Hypothalamus (tissue), 51 donors: ENCODE data around the gene TBC1D32.
"Not testable (repeated sequence)": the region's sequence is repeated elsewhere in the genome, so short reads cannot be mapped to it uniquely, and the experiment has no call there.

Source experiments
- DNase-seq, 51 donors: peaks; one replicate each; lab custom pipeline; 2025; lab: John Stamatoyannopoulos, UW

The TBC1D32 gene

GRCh38 chr6:121223930-121224329 is 110.3 kb downstream of the TBC1D32 start:
- no peak for DNase-seq

DNA sequence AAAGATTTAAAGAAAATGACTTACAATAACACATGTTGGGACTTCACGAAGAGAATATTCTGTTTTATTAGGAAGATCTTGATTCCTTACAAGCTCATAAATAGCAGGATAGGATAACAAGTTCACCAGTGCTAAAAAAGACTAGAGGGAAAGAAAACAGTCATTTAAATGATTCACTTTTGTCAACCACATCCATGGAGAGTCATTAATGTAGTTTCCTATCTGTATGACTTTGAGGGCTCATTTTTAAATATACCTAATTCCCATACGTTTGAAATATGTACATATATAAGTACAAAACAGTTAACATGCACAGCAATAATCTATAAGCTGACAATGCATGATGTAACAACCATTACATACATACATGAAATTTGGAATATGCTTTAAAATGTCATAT is 111.1 kb downstream of the TBC1D32 start:
- no peak for DNase-seq

- DNase-seq = peak in 1 of 51 donors; percentile 2
Measured at GRCh38 chr6:121222656-121223055, 111.6 kb downstream of the TBC1D32 start.

GRCh38 chr6:121216928-121217327 is 117.4 kb downstream of the TBC1D32 start:
- DNase-seq = no peak

GRCh38 chr6:121213341-121213740 is 120.9 kb downstream of the TBC1D32 start:
- DNase-seq = not testable (repeated sequence)

DNA sequence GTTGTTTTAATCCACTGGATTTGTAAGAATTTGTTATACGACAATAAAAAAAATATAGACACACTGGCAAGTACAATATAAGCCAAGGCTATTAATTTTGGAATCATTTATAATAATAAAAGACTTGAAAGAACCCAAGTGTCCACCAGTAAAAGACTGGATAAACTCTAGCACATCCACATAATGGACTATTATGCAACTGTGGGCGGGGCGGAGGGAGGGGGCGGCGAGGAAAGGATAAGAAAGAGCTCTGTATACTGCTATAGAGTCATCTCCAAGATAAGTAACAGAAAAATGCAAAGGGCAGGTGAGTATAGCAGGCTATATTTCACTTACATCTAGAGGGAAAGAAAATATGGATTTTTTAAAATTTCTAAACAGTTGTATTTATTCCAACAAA is 123.3 kb downstream of the TBC1D32 start:
- DNase-seq = peak in 13 of 51 donors; percentile 2 to 42 (median 15)

DNA sequence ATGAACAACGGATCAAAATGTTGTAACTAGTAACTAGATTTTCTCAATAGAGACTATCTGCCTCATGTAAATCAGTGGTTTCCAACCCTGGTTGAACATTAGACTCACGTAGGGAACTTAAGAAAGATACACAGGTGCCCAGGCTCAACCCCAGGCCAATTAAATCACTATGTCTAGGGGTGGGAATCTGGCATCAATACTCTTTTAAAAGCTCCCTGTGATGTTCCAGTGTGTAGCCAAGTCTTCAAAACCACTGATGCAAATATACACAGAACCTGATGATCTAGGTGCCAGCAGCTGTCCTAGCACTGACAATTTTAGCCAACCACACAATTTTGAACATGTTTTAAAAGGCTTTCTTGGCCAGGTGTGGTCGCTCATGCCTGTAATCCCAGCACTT is 128.7 kb downstream of the TBC1D32 start:
- DNase-seq = no peak

DNA sequence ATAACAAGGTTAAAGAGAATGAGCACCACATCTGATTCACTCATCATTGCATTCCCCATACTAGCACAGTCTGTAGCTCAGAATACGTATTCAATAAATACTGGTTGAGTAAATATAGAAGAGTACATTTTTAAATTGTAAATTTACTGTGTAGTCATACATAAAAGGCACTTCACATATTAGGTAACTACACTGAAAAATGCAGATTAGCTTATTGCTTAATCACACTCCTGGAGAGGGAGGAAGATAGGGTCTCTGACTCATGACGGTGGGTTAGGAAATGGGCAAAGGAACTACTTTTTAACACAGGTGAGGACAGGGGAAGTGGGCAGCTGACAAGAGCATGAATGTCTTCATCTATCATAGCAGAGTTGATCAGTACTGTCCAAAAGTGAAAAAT is 133.2 kb downstream of the TBC1D32 start:
- no peak for DNase-seq

DNA sequence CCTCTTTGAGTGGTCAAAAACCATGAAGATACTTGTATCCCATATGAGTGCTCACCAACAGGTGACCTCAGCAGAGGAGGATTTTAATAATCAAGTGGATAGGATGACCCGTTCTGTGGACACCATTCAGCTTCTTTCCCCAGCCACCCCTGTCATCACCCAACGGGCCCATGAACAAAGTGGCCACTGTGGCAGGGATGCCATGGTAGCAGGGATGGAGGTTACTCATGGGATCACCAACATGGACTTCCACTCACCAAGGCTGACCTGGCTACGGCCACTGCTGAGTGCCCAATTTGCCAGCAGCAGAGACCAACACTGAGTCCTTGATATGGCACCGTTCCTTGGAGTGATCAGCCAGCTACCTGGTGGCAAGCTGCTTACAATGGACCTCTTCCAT is 138.2 kb downstream of the TBC1D32 start:
- not testable (repeated sequence) for DNase-seq

DNA sequence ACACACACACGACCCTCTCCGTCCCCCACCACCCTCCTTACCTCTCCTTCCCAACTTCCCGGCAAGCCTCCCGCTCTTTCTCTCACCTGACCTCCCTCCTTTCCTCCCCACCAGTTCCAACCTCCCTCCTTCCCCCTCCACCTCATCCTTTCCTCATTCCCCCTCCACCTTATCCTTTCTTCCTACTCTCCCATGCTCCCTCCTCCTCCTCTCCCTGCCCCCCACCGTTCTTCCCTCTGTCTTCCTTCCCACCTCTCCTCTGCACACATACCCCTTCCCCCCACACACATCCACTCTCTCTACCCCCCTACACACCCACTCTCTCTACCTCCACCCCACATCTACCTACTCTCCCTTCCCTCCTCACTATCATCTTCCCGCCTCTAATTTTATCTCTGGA is 144.2 kb downstream of the TBC1D32 start:
- no peak for DNase-seq

GRCh38 chr6:121188356-121188755 is 145.9 kb downstream of the TBC1D32 start:
- DNase-seq = no peak

DNA sequence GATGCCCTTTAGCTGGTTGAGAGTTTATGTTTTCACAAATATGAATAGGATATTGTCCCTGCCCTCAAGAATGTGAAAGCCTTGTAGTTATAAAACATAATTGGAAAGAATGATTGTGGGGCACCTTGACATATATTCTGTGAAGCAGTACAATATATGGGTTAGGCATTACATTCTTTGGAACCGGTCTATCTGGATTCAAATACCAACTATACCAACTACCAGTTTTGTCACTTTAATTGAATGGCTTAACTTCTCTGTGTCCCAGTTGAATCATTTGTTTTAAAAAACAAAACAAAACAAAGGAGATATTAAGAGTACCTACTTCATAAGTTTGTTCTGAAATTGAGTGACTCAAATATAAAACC is 146.5 kb downstream of the TBC1D32 start:
- no peak for DNase-seq

DNA sequence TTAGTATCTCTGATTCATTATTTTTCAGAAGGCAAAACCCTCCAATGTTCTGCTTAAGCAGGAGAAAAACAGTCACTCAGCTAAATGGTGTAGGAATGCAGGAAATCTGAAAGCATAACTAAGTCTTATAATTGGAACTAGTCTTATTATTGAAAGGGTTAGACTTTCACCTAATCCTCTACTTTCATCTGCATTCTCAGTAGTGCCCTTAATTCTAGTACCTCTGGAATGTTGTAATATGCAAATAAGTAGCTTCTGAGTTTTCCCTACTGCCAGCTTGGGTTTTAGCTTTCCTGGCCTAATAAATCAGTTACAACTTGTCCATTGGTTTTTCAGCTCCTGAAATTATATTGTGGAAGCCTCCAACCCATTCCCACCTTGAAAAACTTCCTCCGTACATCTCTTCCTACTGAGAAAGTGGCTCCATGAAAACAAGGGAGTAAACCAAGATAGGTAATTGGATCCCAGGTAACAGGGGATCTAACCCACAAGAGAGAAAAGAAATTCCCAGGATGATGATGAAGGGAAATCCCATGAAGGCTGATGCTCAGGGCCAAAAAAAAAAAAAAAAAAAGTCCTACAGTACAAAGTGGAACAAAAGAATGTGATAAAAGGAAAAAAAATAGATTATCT is 147.0 kb downstream of the TBC1D32 start:
- DNase-seq = no peak

DNA sequence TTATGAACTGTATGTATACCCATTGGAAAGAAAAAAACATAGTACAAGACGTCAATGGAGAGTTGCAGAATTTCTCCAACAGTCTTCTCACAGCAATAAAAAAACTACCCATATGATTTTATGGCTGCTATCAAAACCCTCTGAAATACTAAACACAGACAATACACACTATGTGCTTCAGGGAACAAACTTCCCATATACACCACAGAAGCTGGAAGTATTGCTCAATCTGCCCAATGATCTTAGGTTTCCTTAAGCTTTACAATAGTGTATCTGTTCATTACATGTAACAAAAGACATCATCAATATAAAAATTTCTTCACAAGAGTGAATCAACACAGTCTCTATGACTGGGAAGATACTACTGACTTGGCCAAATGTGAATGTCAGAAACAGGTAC is 150.5 kb downstream of the TBC1D32 start:
- DNase-seq = no peak

DNA sequence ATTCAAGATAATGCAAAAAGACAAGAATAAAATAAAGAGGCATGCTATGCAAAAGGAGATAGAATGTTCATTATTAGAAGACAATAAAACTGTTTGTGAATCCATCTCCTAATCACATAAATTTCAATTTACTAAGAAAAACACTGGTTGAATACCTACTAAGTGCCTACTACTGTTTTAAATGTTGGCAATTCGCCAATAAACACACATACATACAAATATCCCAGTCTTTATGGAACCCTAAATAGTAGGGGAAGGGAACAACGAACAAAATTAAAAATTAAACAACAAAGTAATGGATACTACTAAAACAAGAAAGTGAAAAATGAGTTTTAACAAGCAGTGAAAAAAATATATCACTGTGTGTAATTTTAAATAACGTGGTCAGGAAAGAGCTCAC is 158.5 kb downstream of the TBC1D32 start:
- no peak for DNase-seq

GRCh38 chr6:121172451-121172850 is 161.8 kb downstream of the TBC1D32 start:
- DNase-seq = not testable (repeated sequence)

DNA sequence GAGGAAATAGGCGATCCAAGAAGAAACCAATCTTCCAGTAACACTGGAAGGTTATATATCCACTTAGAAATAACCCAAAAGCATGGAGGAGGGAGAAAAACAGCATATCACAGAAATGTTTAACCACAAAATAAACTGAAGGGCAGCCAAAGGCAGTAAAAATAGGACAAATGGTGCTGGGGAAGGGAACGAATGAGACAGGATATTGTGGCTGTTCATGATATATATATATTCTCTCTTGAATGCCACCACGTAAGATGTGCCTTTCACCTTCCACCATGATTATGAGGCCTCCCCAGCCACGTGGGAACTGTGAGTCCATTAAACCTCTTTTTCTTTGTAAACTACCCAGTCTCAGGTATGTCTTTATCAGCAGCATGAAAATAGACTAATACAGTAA is 162.4 kb downstream of the TBC1D32 start:
- no peak for DNase-seq

- DNase-seq = no peak
Measured at GRCh38 chr6:121161886-121162285, 172.4 kb downstream of the TBC1D32 start.

GRCh38 chr6:121160276-121160675 is 174.0 kb downstream of the TBC1D32 start:
- DNase-seq = no peak

DNA sequence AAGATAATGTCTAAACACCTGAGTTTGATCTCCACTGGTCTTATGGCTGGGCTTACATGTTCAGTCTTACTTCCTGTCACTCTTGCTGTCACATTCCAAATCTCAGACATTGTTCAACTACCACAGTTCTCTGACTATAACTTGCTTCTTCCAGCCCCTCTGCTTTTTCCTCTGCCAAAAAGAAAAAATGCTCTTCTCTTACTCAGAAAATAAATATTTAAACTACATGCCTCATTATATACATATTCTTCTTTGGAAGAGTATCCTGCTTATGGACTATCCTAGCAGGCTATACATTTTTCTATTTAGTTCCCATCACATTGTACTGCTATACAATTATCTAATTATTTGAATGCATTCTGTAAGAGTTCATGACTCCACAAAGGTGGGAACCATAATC is 175.4 kb downstream of the TBC1D32 start:
- no peak for DNase-seq

DNA sequence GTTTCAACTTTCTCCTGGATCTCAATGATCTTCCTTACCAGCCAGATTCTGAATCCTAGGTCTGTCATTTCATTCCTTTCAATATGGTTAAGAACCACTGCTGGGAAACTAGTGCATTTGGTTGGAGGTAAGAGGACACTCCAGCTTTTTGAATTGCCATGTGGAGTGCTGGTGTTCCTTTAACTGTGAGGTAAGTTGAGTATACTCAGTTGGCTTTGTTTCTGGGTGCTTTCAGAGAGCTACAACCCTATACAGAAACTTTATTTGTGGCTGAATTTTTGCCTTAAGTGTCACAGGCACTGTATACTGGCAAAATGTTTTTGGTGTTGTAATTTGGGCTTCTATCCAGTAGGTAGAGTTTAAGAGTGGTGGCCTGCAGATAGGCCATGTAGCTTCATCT is 175.8 kb downstream of the TBC1D32 start:
- no peak for DNase-seq

DNA sequence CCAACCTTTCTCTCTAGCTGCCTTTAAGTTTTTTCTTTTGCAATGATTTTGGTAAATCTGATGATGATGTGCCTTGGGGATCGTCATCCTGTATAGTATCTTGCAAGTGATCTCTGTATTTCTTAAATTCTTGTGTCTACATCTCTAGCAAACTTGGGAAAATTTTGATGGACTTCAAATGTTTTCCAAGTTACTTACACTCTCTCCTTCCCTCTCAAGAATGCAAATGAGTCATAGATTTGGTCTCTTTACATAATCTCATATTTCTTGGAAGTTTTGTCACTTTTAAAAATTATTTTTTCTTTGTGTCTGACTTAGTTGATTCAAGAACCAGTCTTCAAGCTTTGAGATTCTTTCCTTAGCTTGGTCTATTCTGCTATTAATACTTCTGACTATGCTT is 176.4 kb downstream of the TBC1D32 start:
- DNase-seq = no peak

GRCh38 chr6:121143476-121143875 is 190.8 kb downstream of the TBC1D32 start:
- DNase-seq = peak in 1 of 51 donors; percentile 9
